Measurements from ENCODE around the gene SYCE3.

SYCE3 gene

GRCh38 chr22:50602338-50602700 is 39.6 kb upstream of the SYCE3 start:
- ATAC-seq = no peak
- TF ChIP-seq OSR1 (CRISPR knock-in tag; IDR thresholded peaks at IDR 0.05) = no peak
- TF ChIP-seq ZNF565 (CRISPR knock-in tag; conservative IDR thresholded peaks at IDR 0.05; ENCODE audit: low read depth) = no peak
- TF ChIP-seq SNAI2 (CRISPR knock-in tag; IDR thresholded peaks at IDR 0.05) = no peak
- no peak for TF ChIP-seq GLIS3 (CRISPR knock-in tag; IDR thresholded peaks at IDR 0.05)
- TF ChIP-seq TCF4 (CRISPR knock-in tag; IDR thresholded peaks at IDR 0.05; ENCODE audit: borderline replicate concordance) = no peak
- no peak for TF ChIP-seq ZNF70 (CRISPR knock-in tag; IDR thresholded peaks at IDR 0.05)
- TF ChIP-seq BACH2 (CRISPR knock-in tag; IDR thresholded peaks at IDR 0.05; ENCODE audit: borderline replicate concordance) = no peak
- no peak for TF ChIP-seq ESRRG (CRISPR knock-in tag; IDR thresholded peaks at IDR 0.05)
- TF ChIP-seq PPARA (CRISPR knock-in tag; IDR thresholded peaks at IDR 0.05; ENCODE audit: borderline replicate concordance) = no peak
- no peak for TF ChIP-seq ARNTL (CRISPR knock-in tag; IDR thresholded peaks at IDR 0.05; ENCODE audit: borderline replicate concordance, low read depth)
- no peak for TF ChIP-seq ISL1 (CRISPR knock-in tag; IDR thresholded peaks at IDR 0.05)
- no peak for TF ChIP-seq ZC3H10 (CRISPR knock-in tag; IDR thresholded peaks at IDR 0.05)
- no peak for TF ChIP-seq CSDC2 (CRISPR knock-in tag; IDR thresholded peaks at IDR 0.05)
- TF ChIP-seq TOX (CRISPR knock-in tag; IDR thresholded peaks at IDR 0.05; ENCODE audit: borderline replicate concordance) = no peak
- TF ChIP-seq TSHZ2 (CRISPR knock-in tag; IDR thresholded peaks at IDR 0.05) = no peak
- TF ChIP-seq POU6F1 (CRISPR knock-in tag; IDR thresholded peaks at IDR 0.05; ENCODE audit: borderline replicate concordance, low read depth) = no peak
- no peak for TF ChIP-seq ZFP3 (CRISPR knock-in tag; IDR thresholded peaks at IDR 0.05)
- no peak for TF ChIP-seq RARB (CRISPR knock-in tag; IDR thresholded peaks at IDR 0.05)
- no peak for TF ChIP-seq ZNF8 (CRISPR knock-in tag; IDR thresholded peaks at IDR 0.05)

DNA sequence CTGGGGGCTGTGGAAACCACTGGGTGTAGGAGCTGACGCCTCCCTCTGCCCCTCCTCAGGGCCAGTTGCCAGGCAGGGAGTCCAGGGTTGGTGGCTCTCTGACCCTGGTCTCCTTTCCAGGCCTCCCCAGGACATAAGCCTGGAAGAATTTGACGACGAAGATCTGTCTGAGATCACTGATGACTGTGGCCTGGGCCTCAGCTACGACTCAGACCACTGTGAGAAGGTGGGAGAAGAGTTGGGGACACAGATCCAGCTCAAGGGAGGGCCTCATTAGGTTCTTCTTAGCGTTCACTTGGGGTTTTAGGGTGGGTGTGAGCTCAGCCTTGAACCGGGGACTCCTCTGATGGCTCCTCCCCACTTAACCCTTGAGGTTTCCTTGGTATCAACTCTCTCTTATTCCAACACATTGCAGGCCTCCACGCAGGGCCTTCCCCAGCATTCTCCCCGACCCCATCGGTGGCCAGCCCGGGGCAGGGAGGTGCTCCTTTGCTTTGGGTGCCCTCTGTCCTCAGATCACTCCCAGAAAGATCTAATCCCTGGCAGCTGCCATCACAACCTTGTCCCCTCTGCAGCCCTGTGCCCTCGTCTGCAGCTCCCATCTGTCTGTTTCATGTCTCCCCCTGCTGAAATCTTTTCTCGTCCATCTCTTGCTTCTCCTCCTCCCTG is 39.1 kb upstream of the SYCE3 start:
- ATAC-seq = no peak
- TF ChIP-seq ZFP30 (CRISPR knock-in tag; IDR thresholded peaks at IDR 0.05) (no peak), CSDC2 (CRISPR knock-in tag; IDR thresholded peaks at IDR 0.05) (no peak), ZNF8 (CRISPR knock-in tag; IDR thresholded peaks at IDR 0.05) (no peak), ZC3H10 (CRISPR knock-in tag; IDR thresholded peaks at IDR 0.05) (no peak), TSHZ2 (CRISPR knock-in tag; IDR thresholded peaks at IDR 0.05) (no peak), RARB (CRISPR knock-in tag; IDR thresholded peaks at IDR 0.05) (no peak), ZNF565 (CRISPR knock-in tag; conservative IDR thresholded peaks at IDR 0.05; ENCODE audit: low read depth) (no peak), ZNF70 (CRISPR knock-in tag; IDR thresholded peaks at IDR 0.05) (no peak), TCF4 (CRISPR knock-in tag; IDR thresholded peaks at IDR 0.05; ENCODE audit: borderline replicate concordance) (no peak), GLIS3 (CRISPR knock-in tag; IDR thresholded peaks at IDR 0.05) (no peak), BACH2 (CRISPR knock-in tag; IDR thresholded peaks at IDR 0.05; ENCODE audit: borderline replicate concordance) (no peak)
- TF ChIP-seq, protein P1, sequence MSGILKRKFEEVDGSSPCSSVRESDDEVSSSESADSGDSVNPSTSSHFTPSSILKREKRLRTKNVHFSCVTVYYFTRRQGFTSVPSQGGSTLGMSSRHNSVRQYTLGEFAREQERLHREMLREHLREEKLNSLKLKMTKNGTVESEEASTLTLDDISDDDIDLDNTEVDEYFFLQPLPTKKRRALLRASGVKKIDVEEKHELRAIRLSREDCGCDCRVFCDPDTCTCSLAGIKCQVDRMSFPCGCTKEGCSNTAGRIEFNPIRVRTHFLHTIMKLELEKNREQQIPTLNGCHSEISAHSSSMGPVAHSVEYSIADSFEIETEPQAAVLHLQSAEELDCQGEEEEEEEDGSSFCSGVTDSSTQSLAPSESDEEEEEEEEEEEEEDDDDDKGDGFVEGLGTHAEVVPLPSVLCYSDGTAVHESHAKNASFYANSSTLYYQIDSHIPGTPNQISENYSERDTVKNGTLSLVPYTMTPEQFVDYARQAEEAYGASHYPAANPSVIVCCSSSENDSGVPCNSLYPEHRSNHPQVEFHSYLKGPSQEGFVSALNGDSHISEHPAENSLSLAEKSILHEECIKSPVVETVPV (CRISPR knock-in tag; IDR thresholded peaks at IDR 0.05) = no peak

Data from SK-N-SH treated with all-trans-retinoic acid at 6 μM for 48 hours (cell line).